ENCODE data around the gene KRT35.

DNA sequence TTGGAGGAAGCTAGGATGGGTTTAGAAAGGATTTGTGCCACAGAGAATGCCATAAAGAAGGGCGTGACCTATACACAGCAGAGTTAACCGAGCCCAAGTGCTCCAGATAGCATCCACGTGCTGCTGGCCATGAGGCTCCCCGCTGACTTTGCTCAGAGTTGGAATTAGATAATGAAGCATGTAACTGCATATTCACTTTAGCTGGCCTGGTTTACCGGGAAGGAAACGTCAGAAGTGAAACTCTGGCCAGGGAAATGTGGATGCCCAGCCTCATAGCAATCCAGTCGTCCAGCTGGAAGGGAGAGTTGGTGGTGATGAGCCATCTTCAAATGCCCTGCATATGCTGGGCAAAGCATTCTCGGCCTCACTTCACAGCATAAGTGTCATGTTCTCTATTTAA, 6.1 kb downstream of the KRT35 start:
- no peak for TF ChIP-seq ZNF473 (tag by site-specific recombination; IDR thresholded peaks at IDR 0.05)
- TF ChIP-seq ZBTB48 (tag by site-specific recombination; IDR thresholded peaks at IDR 0.05): no peak
- TF ChIP-seq, protein P1, sequence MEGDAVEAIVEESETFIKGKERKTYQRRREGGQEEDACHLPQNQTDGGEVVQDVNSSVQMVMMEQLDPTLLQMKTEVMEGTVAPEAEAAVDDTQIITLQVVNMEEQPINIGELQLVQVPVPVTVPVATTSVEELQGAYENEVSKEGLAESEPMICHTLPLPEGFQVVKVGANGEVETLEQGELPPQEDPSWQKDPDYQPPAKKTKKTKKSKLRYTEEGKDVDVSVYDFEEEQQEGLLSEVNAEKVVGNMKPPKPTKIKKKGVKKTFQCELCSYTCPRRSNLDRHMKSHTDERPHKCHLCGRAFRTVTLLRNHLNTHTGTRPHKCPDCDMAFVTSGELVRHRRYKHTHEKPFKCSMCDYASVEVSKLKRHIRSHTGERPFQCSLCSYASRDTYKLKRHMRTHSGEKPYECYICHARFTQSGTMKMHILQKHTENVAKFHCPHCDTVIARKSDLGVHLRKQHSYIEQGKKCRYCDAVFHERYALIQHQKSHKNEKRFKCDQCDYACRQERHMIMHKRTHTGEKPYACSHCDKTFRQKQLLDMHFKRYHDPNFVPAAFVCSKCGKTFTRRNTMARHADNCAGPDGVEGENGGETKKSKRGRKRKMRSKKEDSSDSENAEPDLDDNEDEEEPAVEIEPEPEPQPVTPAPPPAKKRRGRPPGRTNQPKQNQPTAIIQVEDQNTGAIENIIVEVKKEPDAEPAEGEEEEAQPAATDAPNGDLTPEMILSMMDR (tag by site-specific recombination; IDR thresholded peaks at IDR 0.05): no peak
- TF ChIP-seq ZNF350 (tag by site-specific recombination; IDR thresholded peaks at IDR 0.05): no peak
- no peak for TF ChIP-seq ZBTB7A (tag by site-specific recombination; IDR thresholded peaks at IDR 0.05; ENCODE audit: low read depth)
